Measurements from ENCODE around the gene PID1.

- no peak for TF ChIP-seq POLR2A (IDR thresholded peaks at IDR 0.05)
- TF ChIP-seq CTCF (IDR thresholded peaks at IDR 0.05), result no peak
Observed at GRCh38 chr2:229104025-229104424, 167.1 kb downstream of the PID1 start.

Data from lower leg skin (tissue), 3 donors.